Stimulated activated CD8-positive, alpha-beta memory T cell treated with anti-CD3 and anti-CD28 coated beads, Interleukin-7, amount 100 ng/mL, for 4 hours (primary cell): ENCODE data around the gene GPR4.
"Not testable (repeated sequence)": the region's sequence is repeated elsewhere in the genome, so short reads cannot be mapped to it uniquely, and the experiment has no call there.

Experiments
- DNase-seq, 2 donors: peaks; one replicate each; pipeline ENCODE4 v3.0.0-alpha.2; 2020; ENCODE audit warnings: low read depth in 2 of 2

GPR4 gene

GRCh38 chr19:45623984-45624383, 22.0 kb upstream of the GPR4 start:
- no peak for DNase-seq

GRCh38 chr19:45621976-45622503, 20.0 kb upstream of the GPR4 start:
- DNase-seq: no peak

- DNase-seq: no peak
These were observed 19.4 kb upstream of the GPR4 start for GRCh38 chr19:45621389-45621788.

- DNase-seq: no peak
These were observed 14.6 kb upstream of the GPR4 start for GRCh38 chr19:45616704-45617017.

- peak; percentile 43 to 50 for DNase-seq
These were observed 14.0 kb upstream of the GPR4 start for GRCh38 chr19:45615795-45616703.

GRCh38 chr19:45615056-45615455, 13.0 kb upstream of the GPR4 start:
- not testable (repeated sequence) for DNase-seq

- no peak for DNase-seq
These were observed 12.1 kb upstream of the GPR4 start for GRCh38 chr19:45613926-45614725.

GRCh38 chr19:45608948-45609347, 6.9 kb upstream of the GPR4 start:
- DNase-seq: no peak

- no peak for DNase-seq
These were observed 5.3 kb upstream of the GPR4 start for GRCh38 chr19:45607071-45608029.

- no peak for DNase-seq
These were observed 897 bp downstream of the GPR4 start for GRCh38 chr19:45601115-45601514.

- no peak for DNase-seq
These were observed 1.6 kb downstream of the GPR4 start for GRCh38 chr19:45600340-45600885.

GRCh38 chr19:45599286-45599685, 2.7 kb downstream of the GPR4 start:
- no peak for DNase-seq

GRCh38 chr19:45598267-45599001, 3.6 kb downstream of the GPR4 start:
- DNase-seq: no peak

GRCh38 chr19:45597425-45598111, 4.4 kb downstream of the GPR4 start:
- DNase-seq: no peak

GRCh38 chr19:45595814-45596213, 6.2 kb downstream of the GPR4 start:
- DNase-seq: no peak

GRCh38 chr19:45593520-45593919, 8.5 kb downstream of the GPR4 start:
- DNase-seq: no peak

- DNase-seq: no peak
These were observed 9.6 kb downstream of the GPR4 start for GRCh38 chr19:45592366-45592765.

- no peak for DNase-seq
These were observed 10.4 kb downstream of the GPR4 start for GRCh38 chr19:45591638-45592005.

GRCh38 chr19:45591004-45591637, 10.9 kb downstream of the GPR4 start:
- no peak for DNase-seq
